Measurements from ENCODE around the gene QARS1. TPM values are rescaled to one million over a fixed set of nuclear protein-coding genes. Genes with fewer than 3 reads are reported as not detected.

Gene QARS1
- polyA plus RNA-seq, 3 donors, result 142 to 326 (median 142) TPM

DNA sequence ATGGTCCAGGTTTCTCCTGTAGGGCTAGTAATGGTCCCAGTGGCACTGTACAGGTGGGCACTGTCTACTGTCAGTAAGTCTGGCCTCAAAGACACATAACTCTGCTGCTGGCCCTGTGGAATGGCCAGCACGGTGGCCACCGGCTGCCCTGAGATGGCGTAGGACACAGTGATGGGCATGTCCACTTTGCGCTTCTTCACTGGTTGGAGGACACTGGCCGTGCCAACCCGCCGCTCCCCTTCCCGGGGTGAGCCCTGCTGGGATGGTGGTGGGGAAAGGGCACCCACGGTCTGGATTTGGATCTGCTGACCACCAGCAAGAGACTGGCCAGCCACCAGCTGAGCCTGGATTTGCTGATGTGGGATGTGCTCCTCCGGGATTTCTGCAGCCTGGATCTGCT, 47.3 kb downstream of the QARS1 start:
- intact Hi-C loops (cut with micrococcal nuclease), result no loop called here
- H3K36me3 Mint-ChIP-seq, result peaks cover 51 to 82% of the 10 kb centered on the region in 2 donors
- H3K4me3 Mint-ChIP-seq, result no peak overlapping the region
- peaks cover 50% of the 10 kb centered on the region for H4K20me1 ChIP-seq (ENCODE audit: insufficient read depth, low read length)
- peaks cover 30% of the 10 kb centered on the region for H3K79me2 ChIP-seq (ENCODE audit: insufficient read depth, low read length)
- H3K27ac ChIP-seq (ENCODE audit: low read depth in 1 of 2, low read length in 2 of 2), result no peak overlapping the region
- H3K9ac ChIP-seq (ENCODE audit: insufficient read depth, low read length, poor library complexity, severe bottlenecking), result no peak overlapping the region
- H3K4me1 Mint-ChIP-seq, result no peaks in the 10 kb centered on the region
- H3K36me3 ChIP-seq (replicated peaks in 1 of 2; ENCODE audit: control insufficient read depth in 1 of 2, insufficient read depth in 2 of 2, low read length in 2 of 2), result peaks cover 45 to 89% of the 10 kb centered on the region in 2 donors
- H3K4me1 ChIP-seq (ENCODE audit: control insufficient read depth in 1 of 2, insufficient read depth in 2 of 2, low read length in 2 of 2), result no peaks in the 10 kb centered on the region
- no peak overlapping the region for H3K4me2 ChIP-seq (replicated peaks; ENCODE audit: extremely low read depth, low read length, poor library complexity, severe bottlenecking)
- no peak overlapping the region for H3K4me3 ChIP-seq (replicated peaks in 1 of 3; ENCODE audit: low read depth in 2 of 3, low read length in 3 of 3)
- H3K27ac Mint-ChIP-seq, result no peak overlapping the region
- H3K9me3 Mint-ChIP-seq, result peaks cover 0 to 1% (median 0%) of the 10 kb centered on the region in 7 donors
- no peaks in the 10 kb centered on the region for H3K27me3 Mint-ChIP-seq (ENCODE audit: low read depth in 3 of 3)
- DNase-seq, result no peak
- no peak for TF ChIP-seq CTCF (IDR thresholded peaks at IDR 0.05)
- 96% methylated on average over 10 of the region's 10 CpGs for WGBS (ENCODE audit: insufficient coverage)
- no peak overlapping the region for H2AFZ ChIP-seq (ENCODE audit: insufficient read depth, low read depth, low read length, poor library complexity, severe bottlenecking)
- H3K27me3 ChIP-seq (ENCODE audit: control insufficient read depth in 2 of 2, insufficient read depth in 2 of 2, low read length in 2 of 2), result no peaks in the 10 kb centered on the region
- H3K9me3 ChIP-seq (replicated peaks in 1 of 2; ENCODE audit: control insufficient read depth in 1 of 2, insufficient read depth in 1 of 2, low read length in 2 of 2), result no peaks in the 10 kb centered on the region

DNA sequence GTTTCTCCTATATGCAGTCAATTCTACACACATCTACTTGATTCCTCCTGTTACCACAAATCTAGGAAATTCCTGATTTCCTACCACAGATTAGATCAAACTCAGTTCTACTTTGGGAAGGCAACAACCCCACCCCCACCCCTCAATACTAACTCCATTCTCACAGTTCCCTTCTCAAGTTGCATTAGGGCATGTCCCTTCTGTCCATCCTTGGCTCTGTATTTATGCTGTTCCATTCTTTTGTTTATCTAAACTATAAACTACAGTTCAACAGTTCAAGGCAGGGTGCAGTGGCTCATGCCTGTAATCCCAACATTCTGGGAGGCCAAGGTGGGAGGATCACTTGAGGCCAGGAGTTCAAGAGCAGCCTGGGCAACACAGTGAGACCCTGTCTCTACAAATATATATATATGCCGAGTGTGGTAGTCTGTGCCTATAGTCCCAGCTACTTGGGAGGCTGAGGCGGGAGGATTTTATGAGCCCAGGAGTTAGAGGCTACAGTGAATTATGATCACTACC, 50.2 kb downstream of the QARS1 start:
- Histone ChIP-seq H3K4me1 (ENCODE audit: control insufficient read depth in 1 of 2, insufficient read depth in 2 of 2, low read length in 2 of 2) (no peaks in the 10 kb centered on the region), H4K20me1 (ENCODE audit: insufficient read depth, low read length) (peaks cover 45% of the 10 kb centered on the region), H3K4me3 (replicated peaks in 1 of 3; ENCODE audit: low read depth in 2 of 3, low read length in 3 of 3) (no peak overlapping the region), H3K9me3 (replicated peaks in 1 of 2; ENCODE audit: control insufficient read depth in 1 of 2, insufficient read depth in 1 of 2, low read length in 2 of 2) (no peaks in the 10 kb centered on the region), H3K27me3 (ENCODE audit: control insufficient read depth in 2 of 2, insufficient read depth in 2 of 2, low read length in 2 of 2) (no peaks in the 10 kb centered on the region), H3K79me2 (ENCODE audit: insufficient read depth, low read length) (peaks cover 23% of the 10 kb centered on the region), H3K4me2 (replicated peaks; ENCODE audit: extremely low read depth, low read length, poor library complexity, severe bottlenecking) (no peak overlapping the region), H3K27ac (ENCODE audit: low read depth in 1 of 2, low read length in 2 of 2) (peak overlapping the region in 1 of 2 donors; percentile 17), H3K9ac (ENCODE audit: insufficient read depth, low read length, poor library complexity, severe bottlenecking) (no peak overlapping the region), H2AFZ (ENCODE audit: insufficient read depth, low read depth, low read length, poor library complexity, severe bottlenecking) (no peak overlapping the region), H3K36me3 (replicated peaks in 1 of 2; ENCODE audit: control insufficient read depth in 1 of 2, insufficient read depth in 2 of 2, low read length in 2 of 2) (peaks cover 51 to 85% of the 10 kb centered on the region in 2 donors)
- Mint-ChIP-seq H3K27me3 (ENCODE audit: low read depth in 3 of 3) (peaks cover 0 to 2% (median 0%) of the 10 kb centered on the region in 3 donors), H3K4me3 (no peak overlapping the region), H3K27ac (peak overlapping the region in 2 of 7 donors; percentile 15 to 27), H3K4me1 (no peaks in the 10 kb centered on the region), H3K36me3 (peaks cover 59 to 87% of the 10 kb centered on the region in 2 donors), H3K9me3 (no peaks in the 10 kb centered on the region)
- no peak for DNase-seq
- intact Hi-C loops (cut with micrococcal nuclease), result no loop called here
- whole genome bisulfite sequencing (ENCODE audit: insufficient coverage), result no CpG with 5 or more reads among the region's 2 CpGs
- no peak for TF ChIP-seq CTCF (IDR thresholded peaks at IDR 0.05)

Measured in CD14-positive monocyte (primary cell).